Coronary artery (tissue), 2 donors: ENCODE data around the gene PRKCH.

Experiments
- DNase-seq: peaks from one replicate; pipeline ENCODE4 v3.0.0-alpha.2; 2017; ENCODE audit warnings: low spot score
- H3K27ac ChIP-seq, 2 donors: fragments of 200-600 bp; sonication (generic); one replicate each; pipeline ENCODE4 v1.5.1; 2016 to 2019
- H3K4me3 ChIP-seq: fragments of 200-600 bp; sonication (generic); 2 replicates; pipeline ENCODE4 v1.5.1; 2016; ENCODE audit warnings: mild to moderate bottlenecking, moderate library complexity
- CTCF ChIP-seq: fragments of 200-600 bp; sonication (generic); IDR thresholded peaks from one replicate; pipeline ENCODE4 v1.5.1; 2019; ENCODE audit warnings: antibody characterized with exemption

The PRKCH gene

DNA sequence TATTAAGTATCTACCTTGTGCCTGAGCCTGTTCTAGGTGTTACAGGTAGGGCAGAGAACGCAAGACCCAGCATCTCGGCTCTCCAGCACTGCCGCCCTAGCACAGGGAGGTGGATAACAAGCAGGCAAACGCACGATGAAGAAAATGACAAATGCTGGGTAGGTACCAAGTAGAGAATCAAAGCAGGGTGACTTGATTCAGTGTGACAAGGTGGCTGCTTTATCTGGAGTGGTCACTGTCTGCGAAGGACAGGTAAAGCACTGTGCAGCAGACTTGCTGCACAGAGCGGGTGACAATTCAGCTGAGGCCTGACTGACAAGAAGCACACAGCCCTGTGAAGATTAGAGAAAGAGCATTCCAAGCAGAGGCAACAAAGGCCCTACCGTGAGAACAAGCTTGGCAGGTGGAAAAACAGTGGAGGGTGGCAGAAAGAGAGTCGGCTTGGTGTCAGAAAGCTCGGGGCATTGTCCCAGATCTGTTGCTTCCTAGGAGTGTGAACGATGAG is 12.9 kb downstream of the PRKCH start:
- Histone ChIP-seq H3K27ac (no peak overlapping the region), H3K4me3 (no peak overlapping the region)
- TF ChIP-seq CTCF = no peak

GRCh38 chr14:61335049-61335448 is 13.7 kb downstream of the PRKCH start:
- no peak for DNase-seq
- no peak overlapping the region for H3K4me3 ChIP-seq
- no peak overlapping the region for H3K27ac ChIP-seq
- TF ChIP-seq CTCF = no peak

More for the DNA sequence above, 12.9 kb downstream of the PRKCH start:
- DNase-seq = no peak

- no peak for TF ChIP-seq CTCF
- Histone ChIP-seq H3K4me3 (no peak overlapping the region), H3K27ac (peak overlapping the region in 1 of 2 donors; percentile 24)
- DNase-seq = no peak
Observed at GRCh38 chr14:61335671-61336275, 14.4 kb downstream of the PRKCH start.

GRCh38 chr14:61337893-61338292 is 16.5 kb downstream of the PRKCH start:
- DNase-seq = no peak
- TF ChIP-seq CTCF = no peak

GRCh38 chr14:61338457-61338856 is 17.1 kb downstream of the PRKCH start:
- H3K4me3 ChIP-seq = no peak overlapping the region
- DNase-seq = no peak
- no peak for TF ChIP-seq CTCF
- no peak overlapping the region for H3K27ac ChIP-seq

More at GRCh38 chr14:61337893-61338292, 16.5 kb downstream of the PRKCH start:
- Histone ChIP-seq H3K27ac (peak overlapping the region in 1 of 2 donors; percentile 15), H3K4me3 (no peak overlapping the region)

GRCh38 chr14:61341275-61342206 is 20.2 kb downstream of the PRKCH start:
- no peak for DNase-seq
- peak overlapping the region in 1 of 2 donors; percentile 64 for H3K27ac ChIP-seq
- TF ChIP-seq CTCF = no peak
- H3K4me3 ChIP-seq = no peak overlapping the region
